ENCODE data around the gene GNPNAT1. TPM values are rescaled to one million over a fixed set of nuclear protein-coding genes. Genes with fewer than 3 reads are reported as not detected.

GNPNAT1 gene
- total RNA-seq, 1 donor from 2014 or later = 19.9 TPM

DNA sequence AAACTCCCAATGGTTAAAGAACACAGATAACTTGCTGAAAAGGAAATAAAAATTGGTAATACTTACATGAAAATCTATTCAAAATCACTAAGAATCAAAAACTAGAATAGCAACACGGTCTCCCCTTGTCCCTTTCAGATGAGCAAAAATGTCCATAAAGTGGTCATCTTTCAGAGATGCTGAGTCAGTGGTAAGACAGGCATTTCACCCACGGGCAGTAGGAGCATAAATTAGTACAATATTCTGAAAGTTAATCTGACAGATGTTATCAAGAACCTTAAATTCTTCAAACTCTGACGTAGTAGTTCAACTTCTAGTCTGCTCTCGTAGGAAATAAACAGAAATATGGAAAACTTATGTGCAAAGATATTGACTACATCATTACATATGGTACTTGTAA, 33.1 kb upstream of the GNPNAT1 start:
- Mint-ChIP-seq H3K27me3 (no peaks in the 10 kb centered on the region), H3K4me3 (ENCODE audit: low read depth) (no peak overlapping the region), H3K36me3 (ENCODE audit: insufficient read depth) (no peaks in the 10 kb centered on the region), H3K9me3 (ENCODE audit: low read depth) (no peaks in the 10 kb centered on the region), H3K4me1 (ENCODE audit: low read depth) (peaks cover 1% of the 10 kb centered on the region), H3K27ac (no peak overlapping the region)
- TF ChIP-seq, protein P1, sequence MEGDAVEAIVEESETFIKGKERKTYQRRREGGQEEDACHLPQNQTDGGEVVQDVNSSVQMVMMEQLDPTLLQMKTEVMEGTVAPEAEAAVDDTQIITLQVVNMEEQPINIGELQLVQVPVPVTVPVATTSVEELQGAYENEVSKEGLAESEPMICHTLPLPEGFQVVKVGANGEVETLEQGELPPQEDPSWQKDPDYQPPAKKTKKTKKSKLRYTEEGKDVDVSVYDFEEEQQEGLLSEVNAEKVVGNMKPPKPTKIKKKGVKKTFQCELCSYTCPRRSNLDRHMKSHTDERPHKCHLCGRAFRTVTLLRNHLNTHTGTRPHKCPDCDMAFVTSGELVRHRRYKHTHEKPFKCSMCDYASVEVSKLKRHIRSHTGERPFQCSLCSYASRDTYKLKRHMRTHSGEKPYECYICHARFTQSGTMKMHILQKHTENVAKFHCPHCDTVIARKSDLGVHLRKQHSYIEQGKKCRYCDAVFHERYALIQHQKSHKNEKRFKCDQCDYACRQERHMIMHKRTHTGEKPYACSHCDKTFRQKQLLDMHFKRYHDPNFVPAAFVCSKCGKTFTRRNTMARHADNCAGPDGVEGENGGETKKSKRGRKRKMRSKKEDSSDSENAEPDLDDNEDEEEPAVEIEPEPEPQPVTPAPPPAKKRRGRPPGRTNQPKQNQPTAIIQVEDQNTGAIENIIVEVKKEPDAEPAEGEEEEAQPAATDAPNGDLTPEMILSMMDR (IDR thresholded peaks at IDR 0.05; ENCODE audit: unreplicated experiment) = no peak
- DNase-seq (ENCODE audit: low spot score, unreplicated experiment) = no peak

DNA sequence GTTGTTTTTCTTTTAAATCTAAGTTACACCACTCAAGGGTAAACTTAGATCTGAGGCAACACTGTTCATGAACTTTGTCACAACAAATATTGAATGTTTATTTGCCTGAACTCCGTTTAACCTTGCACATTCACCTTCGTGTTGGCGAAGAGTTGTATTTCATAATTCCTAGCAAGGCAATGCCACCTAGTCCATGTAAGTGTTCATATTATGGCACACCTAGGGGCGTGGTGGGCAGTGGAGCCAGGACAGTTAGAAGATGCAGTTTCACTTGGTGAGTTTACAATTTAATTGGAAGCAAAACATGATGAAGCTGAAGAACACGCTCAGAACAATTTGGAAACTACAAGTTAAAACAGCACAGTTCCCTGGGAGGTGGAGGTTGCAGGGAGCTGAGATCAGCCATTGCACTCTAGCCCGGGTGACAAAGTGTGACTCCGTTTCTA, 30.4 kb upstream of the GNPNAT1 start:
- DNase-seq (ENCODE audit: low spot score, unreplicated experiment) = no peak
- H3K27me3 Mint-ChIP-seq = no peaks in the 10 kb centered on the region
- no peak overlapping the region for H3K4me3 Mint-ChIP-seq (ENCODE audit: low read depth)
- no peaks in the 10 kb centered on the region for H3K4me1 Mint-ChIP-seq (ENCODE audit: low read depth)
- H3K9me3 Mint-ChIP-seq (ENCODE audit: low read depth) = no peaks in the 10 kb centered on the region
- TF ChIP-seq, protein P1 (IDR thresholded peaks at IDR 0.05; ENCODE audit: unreplicated experiment) = no peak
- H3K36me3 Mint-ChIP-seq (ENCODE audit: insufficient read depth) = no peaks in the 10 kb centered on the region
- H3K27ac Mint-ChIP-seq = no peak overlapping the region

DNA sequence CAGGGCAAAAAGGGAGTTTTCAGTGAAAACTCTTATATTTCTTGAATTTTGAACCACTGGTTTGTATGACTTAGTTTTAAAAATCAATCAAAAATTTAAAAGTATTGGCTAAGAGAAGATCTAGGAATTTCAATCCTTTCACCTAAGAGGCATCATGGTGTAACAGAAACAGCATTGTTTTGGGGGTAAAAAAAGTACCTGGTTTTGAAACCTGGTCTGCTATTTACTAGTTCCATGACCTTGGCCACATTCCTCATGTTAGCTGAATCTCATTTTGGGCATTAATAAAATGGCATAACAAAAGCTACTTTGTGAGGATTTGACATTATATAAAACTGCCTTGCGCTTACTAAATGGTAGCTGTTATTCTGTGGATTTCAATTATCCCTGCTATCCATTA, 16.7 kb upstream of the GNPNAT1 start:
- Mint-ChIP-seq H3K27me3 (no peaks in the 10 kb centered on the region), H3K4me1 (ENCODE audit: low read depth) (no peaks in the 10 kb centered on the region), H3K27ac (no peak overlapping the region), H3K9me3 (ENCODE audit: low read depth) (no peaks in the 10 kb centered on the region), H3K36me3 (ENCODE audit: insufficient read depth) (no peaks in the 10 kb centered on the region), H3K4me3 (ENCODE audit: low read depth) (no peak overlapping the region)
- no peak for DNase-seq (ENCODE audit: low spot score, unreplicated experiment)
- TF ChIP-seq, protein P1 (IDR thresholded peaks at IDR 0.05; ENCODE audit: unreplicated experiment) = no peak

DNA sequence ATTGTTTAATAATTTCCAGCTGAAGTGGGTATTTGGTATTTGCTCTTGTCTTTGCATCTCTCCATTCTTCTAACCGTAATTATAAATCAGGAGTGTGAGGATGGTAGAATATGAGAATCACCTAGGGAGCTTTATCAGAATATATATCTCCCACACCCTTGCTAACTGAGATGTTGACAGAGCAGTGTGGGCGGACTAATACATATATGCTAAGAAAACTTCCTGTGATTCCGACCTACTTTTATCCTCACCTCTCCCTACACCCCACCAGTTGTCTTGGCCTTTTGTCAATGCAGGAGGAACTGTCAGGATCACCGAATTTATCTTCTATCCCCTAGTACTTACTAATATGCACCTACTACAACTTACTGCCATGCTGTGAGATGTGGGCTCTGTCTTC, 14.7 kb upstream of the GNPNAT1 start:
- TF ChIP-seq, protein P1 (IDR thresholded peaks at IDR 0.05; ENCODE audit: unreplicated experiment) = no peak
- H3K4me1 Mint-ChIP-seq (ENCODE audit: low read depth) = no peaks in the 10 kb centered on the region
- DNase-seq (ENCODE audit: low spot score, unreplicated experiment) = no peak
- H3K4me3 Mint-ChIP-seq (ENCODE audit: low read depth) = no peak overlapping the region
- no peaks in the 10 kb centered on the region for H3K9me3 Mint-ChIP-seq (ENCODE audit: low read depth)
- no peak overlapping the region for H3K27ac Mint-ChIP-seq
- no peaks in the 10 kb centered on the region for H3K36me3 Mint-ChIP-seq (ENCODE audit: insufficient read depth)
- no peaks in the 10 kb centered on the region for H3K27me3 Mint-ChIP-seq

DNA sequence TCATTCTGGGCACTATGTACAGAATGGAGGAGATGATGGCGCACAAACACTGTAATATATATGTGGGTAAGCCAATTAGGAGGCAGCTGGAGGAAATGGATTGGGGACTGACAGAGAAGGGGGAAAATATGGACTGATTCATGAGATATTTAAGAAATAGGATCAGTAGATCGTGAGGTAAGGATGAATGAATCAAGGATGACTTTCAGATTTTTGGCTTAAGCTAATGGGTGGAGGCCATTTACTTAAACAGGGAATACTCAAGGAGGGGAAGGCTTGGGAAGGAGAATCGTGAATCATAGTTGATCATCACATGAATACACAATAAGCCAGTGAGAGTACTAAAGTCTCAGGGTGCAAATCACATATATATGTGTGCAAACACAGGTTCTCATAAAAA, 11.2 kb upstream of the GNPNAT1 start:
- no peak for DNase-seq (ENCODE audit: low spot score, unreplicated experiment)
- Mint-ChIP-seq H3K27ac (no peak overlapping the region), H3K27me3 (no peaks in the 10 kb centered on the region), H3K4me1 (ENCODE audit: low read depth) (no peaks in the 10 kb centered on the region), H3K9me3 (ENCODE audit: low read depth) (no peaks in the 10 kb centered on the region), H3K36me3 (ENCODE audit: insufficient read depth) (no peaks in the 10 kb centered on the region), H3K4me3 (ENCODE audit: low read depth) (no peak overlapping the region)
- TF ChIP-seq, protein P1 (IDR thresholded peaks at IDR 0.05; ENCODE audit: unreplicated experiment) = no peak
